Transverse colon (tissue), 4 donors: ENCODE measurements around the gene CSTF2T.

Experiments
- CTCF ChIP-seq, 5 experiments: fragments of 200-600 bp in 3 of 5; fragments of 450-650 bp in 2 of 5; sonication (generic) in 3 of 5; IDR thresholded peaks; 1 replicate in 2 of 5; 2 replicates in 3 of 5; pipeline ENCODE4 v1.5.1; 2016 to 2017; ENCODE audit warnings: antibody characterized with exemption in 5 of 5, inconsistent platforms in 3 of 5, mild to moderate bottlenecking in 2 of 5, moderate library complexity in 1 of 5
- EP300 ChIP-seq: sonication (generic); formaldehyde crosslinking; IDR thresholded peaks from one replicate; pipeline ENCODE4 v1.6.1; 2017; ENCODE audit warnings: antibody characterized with exemption, low read depth
- POLR2A ChIP-seq: fragments of 450-650 bp; IDR thresholded peaks from one replicate; pipeline ENCODE4 v1.6.1; 2016; ENCODE audit warnings: antibody characterized with exemption, mild to moderate bottlenecking, moderate library complexity
- POLR2AphosphoS5 ChIP-seq, 3 donors: sonication (generic); formaldehyde crosslinking; IDR thresholded peaks; one replicate each; pipeline ENCODE4 v1.6.1; 2016; ENCODE audit warnings: antibody characterized with exemption in 3 of 3

GRCh38 chr10:51687296-51687695 lies 12.1 kb downstream of the CSTF2T start:
- TF ChIP-seq CTCF (IDR thresholded peaks at IDR 0.05) (no peak), POLR2AphosphoS5 (IDR thresholded peaks at IDR 0.05) (no peak), POLR2A (no peak), EP300 (no peak)
